Subcutaneous abdominal adipose tissue (tissue), 5 donors: Measurements from ENCODE around the gene MN1.

Source experiments
- H3K27ac ChIP-seq: one replicate; pipeline ENCODE4 v1.7.0; 2013; ENCODE audit warnings: low read depth, mild to moderate bottlenecking, inconsistent platforms, low read length, moderate library complexity
- H3K27me3 ChIP-seq, 5 donors: one replicate each; pipeline ENCODE4 v1.7.0; 2013; ENCODE audit warnings: low read length in 5 of 5, inconsistent platforms in 1 of 5; ENCODE audit not compliant: control insufficient read depth in 5 of 5, insufficient read depth in 4 of 5
- H3K36me3 ChIP-seq, 5 donors: one replicate each; pipeline ENCODE4 v1.7.0; 2013; ENCODE audit warnings: low read length in 5 of 5; ENCODE audit not compliant: control insufficient read depth in 5 of 5, insufficient read depth in 5 of 5
- H3K4me1 ChIP-seq, 5 donors: one replicate each; pipeline ENCODE4 v1.7.0; 2013; ENCODE audit warnings: low read length in 5 of 5, mild to moderate bottlenecking in 3 of 5, moderate library complexity in 1 of 5; ENCODE audit not compliant: control insufficient read depth in 5 of 5, insufficient read depth in 5 of 5
- H3K4me3 ChIP-seq, 5 donors: one replicate each; pipeline ENCODE4 v1.7.0; 2013; ENCODE audit warnings: low read length in 5 of 5, low read depth in 1 of 5
- H3K9ac ChIP-seq, 5 donors: one replicate each; pipeline ENCODE4 v1.7.0; 2013; ENCODE audit warnings: low read length in 5 of 5, mild to moderate bottlenecking in 4 of 5, moderate library complexity in 3 of 5
- H3K9me3 ChIP-seq, 5 donors: one replicate each; pipeline ENCODE4 v1.7.0; 2013; ENCODE audit warnings: low read length in 5 of 5; ENCODE audit not compliant: control insufficient read depth in 5 of 5
- donor health status: healthy.
- donor health status: healthy.
- donor health status: healthy.
- donor health status: healthy.
- donor health status: healthy.

The MN1 gene

DNA sequence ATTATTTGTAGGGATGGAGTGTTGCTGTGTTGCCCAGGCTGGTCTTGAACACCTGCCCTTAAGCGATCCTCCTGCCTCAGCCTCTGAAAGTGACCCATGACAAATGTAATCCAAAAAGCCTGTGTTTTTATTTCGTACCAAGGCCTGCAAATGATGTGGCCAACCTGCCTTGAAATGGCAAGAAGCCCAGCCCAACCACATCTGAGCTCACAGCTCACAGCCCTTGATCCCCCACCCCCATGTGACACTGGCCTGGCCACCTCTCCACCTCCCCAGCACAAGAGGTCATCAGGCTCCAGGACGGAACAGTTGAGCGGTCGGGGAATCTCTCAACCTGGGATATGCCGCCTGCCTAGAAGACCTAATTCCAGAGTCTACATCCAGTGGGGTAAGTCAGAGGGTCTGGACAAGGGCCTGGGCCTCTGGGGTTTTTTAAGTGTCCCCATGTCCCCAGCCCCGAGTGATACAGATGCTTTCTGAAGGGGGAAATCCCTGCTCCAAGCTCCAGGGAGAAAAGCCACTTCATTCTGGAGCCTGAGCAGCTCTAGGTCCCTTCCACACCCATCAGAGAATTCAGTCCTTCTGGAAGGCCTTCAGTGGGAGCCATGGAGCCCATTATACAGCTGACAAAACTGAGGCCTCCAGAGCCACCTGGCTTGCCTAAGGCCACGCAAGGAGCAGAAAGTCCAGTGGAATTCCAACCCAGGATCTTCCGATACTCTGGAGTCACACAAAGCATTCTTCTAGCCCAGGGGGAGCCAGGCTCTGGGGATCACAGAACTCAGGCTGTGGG is 70.7 kb downstream of the MN1 start:
- Histone ChIP-seq H3K27me3 (no peaks in the 10 kb centered on the region), H3K4me1 (peaks cover 3 to 27% (median 18%) of the 10 kb centered on the region in 5 donors), H3K9me3 (no peaks in the 10 kb centered on the region), H3K36me3 (no peaks in the 10 kb centered on the region), H3K27ac (no peak overlapping the region), H3K9ac (no peak overlapping the region), H3K4me3 (no peak overlapping the region)

DNA sequence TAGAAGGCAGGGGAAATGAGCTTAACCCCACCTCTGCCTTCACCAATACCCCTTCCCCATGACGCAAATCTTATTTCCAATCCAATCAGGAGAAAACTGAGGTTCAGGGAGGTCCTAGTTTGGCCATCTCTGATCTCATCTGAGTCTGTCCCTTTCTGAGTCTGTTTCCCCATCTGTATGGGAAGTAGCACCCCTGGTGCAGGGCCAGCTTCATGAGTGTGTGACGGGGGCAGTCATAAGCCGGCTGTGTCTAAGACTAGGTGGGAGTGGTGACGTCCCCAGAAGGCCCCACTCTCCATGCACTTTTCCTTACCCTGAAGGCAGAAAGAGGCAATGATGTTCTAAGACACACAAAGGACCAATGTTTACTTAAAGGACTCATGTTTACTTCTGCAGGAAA is 72.3 kb downstream of the MN1 start:
- H3K36me3 ChIP-seq = no peaks in the 10 kb centered on the region
- no peak overlapping the region for H3K9ac ChIP-seq
- no peak overlapping the region for H3K4me3 ChIP-seq
- no peaks in the 10 kb centered on the region for H3K9me3 ChIP-seq
- no peak overlapping the region for H3K27ac ChIP-seq
- H3K4me1 ChIP-seq = peaks cover 3 to 30% (median 21%) of the 10 kb centered on the region in 5 donors
- no peaks in the 10 kb centered on the region for H3K27me3 ChIP-seq

DNA sequence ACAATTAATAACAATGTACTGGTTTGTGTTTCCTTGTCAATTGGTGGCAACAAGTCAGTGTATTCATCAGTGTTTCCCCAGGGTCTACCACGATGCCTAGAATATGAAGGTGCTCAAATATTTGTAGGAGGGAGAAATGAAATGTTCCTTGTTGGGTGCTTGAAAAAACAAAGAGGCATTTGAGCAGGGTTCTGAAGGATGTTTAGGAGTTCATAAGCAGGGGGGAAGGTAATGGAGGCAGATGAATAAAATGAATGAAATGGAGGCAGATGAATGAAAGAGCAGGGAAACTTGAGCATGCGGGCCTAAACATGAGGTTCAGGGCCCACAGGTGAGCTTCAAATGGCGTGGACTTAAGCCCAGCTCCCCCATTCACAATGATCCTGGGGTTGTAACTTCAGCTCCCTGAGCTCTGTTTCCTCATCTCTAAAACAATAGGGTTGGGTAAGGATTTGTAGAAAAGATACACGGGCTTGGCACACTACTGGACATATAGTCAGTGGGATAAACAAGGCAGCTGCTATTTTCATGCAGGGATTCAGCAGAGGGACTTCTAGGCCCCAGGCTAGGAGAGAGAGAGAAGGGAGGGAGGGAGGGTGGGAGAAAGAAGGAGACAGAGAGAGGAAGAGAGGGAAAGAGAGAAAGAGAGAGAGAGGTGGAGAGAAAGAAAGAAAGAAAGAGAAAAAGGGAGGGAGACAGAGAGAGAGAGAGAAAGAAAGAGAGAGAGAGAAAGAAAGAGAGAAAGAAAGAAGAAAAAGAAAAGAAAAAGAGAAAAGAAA is 73.7 kb downstream of the MN1 start:
- Histone ChIP-seq H3K27ac (peak overlapping the region; percentile 40), H3K36me3 (no peaks in the 10 kb centered on the region), H3K4me1 (peaks cover 3 to 30% (median 21%) of the 10 kb centered on the region in 5 donors), H3K9ac (no peak overlapping the region), H3K9me3 (no peaks in the 10 kb centered on the region), H3K27me3 (no peaks in the 10 kb centered on the region), H3K4me3 (no peak overlapping the region)

DNA sequence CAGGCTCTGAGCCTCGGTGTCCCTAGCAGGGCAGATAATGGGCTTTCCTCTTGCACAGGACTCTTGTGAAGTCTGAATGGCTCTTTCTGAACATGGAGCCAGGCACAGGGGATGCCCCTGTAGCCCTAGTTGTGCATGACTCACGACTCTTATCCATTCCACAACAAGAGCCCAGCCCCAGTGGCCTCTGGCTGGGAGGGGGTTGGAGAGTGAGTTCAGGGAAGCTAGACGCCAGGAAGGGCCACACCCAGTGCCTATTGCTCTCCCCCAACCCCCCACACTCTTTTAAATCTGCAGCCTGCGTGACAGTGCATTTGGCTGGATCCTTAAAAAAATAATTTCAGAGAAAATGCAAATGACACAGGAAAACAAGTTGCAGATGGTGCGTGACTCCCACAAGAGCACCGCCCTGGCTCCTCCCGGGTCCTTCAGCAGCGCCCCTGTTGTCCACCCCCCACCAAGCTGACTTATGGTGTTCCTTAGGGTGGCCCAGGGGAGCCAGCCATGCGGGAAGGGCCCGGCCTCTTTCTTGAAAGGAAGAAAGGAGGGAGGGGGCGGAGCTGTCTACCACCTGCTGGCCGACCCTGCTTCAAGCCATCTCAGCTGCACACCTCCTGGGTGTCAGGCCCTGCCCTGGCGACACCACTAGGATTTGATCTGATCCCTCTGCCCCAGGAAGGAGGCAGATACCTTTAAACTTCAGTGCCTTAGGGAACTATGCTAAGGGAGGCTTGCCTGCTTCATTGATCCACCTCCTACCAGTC is 74.7 kb downstream of the MN1 start:
- Histone ChIP-seq H3K27ac (peak overlapping the region; percentile 40), H3K27me3 (no peaks in the 10 kb centered on the region), H3K4me3 (peak overlapping the region in 3 of 5 donors; percentile 17 to 28 (median 26)), H3K4me1 (peaks cover 3 to 30% (median 21%) of the 10 kb centered on the region in 5 donors), H3K9ac (peak overlapping the region in 1 of 5 donors; percentile 6), H3K36me3 (no peaks in the 10 kb centered on the region), H3K9me3 (no peaks in the 10 kb centered on the region)

DNA sequence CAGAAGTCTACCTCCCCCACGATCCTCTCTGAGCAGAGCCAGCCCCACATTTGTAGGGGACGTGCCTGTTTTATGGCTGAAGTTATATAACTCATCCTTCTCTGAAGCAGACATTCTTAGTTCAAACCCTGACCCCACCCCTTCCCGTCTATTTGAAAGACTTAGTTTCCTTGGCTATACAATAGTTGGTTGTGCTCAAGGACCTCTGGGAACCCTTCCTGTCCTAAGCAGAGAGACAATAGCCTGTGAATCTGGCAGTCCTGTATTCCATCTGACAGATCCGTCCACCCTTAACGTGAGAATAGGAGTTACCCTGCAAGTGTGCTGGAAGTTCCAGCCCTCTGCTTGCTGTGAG is 75.2 kb downstream of the MN1 start:
- Histone ChIP-seq H3K4me3 (peak overlapping the region in 3 of 5 donors; percentile 17 to 28 (median 26)), H3K9me3 (no peaks in the 10 kb centered on the region)

DNA sequence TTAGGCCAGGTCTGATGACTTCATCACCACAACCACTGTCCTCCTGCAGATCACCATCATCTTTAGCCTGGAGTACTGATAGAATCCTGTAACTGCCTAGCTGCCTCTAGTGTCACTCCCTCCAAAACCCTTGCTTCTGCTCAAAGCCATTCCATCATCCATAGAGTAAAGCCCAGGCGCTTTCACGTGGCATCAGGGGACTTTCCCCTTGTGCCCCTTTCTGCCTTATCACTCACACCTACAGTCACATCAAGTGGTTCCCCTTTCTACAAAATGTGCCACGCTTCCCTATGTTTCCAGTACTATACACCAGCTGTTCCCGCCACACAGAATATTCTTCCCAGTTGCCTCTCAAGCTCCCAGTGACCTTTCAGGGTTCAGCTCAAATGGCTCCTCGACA is 75.9 kb downstream of the MN1 start:
- no peaks in the 10 kb centered on the region for H3K36me3 ChIP-seq
- peaks cover 3 to 30% (median 21%) of the 10 kb centered on the region in 5 donors for H3K4me1 ChIP-seq
- no peaks in the 10 kb centered on the region for H3K9me3 ChIP-seq

More for the DNA sequence above, 75.2 kb downstream of the MN1 start:
- Histone ChIP-seq H3K9ac (peak overlapping the region in 1 of 5 donors; percentile 6), H3K27ac (no peak overlapping the region), H3K4me1 (peaks cover 3 to 30% (median 21%) of the 10 kb centered on the region in 5 donors), H3K27me3 (no peaks in the 10 kb centered on the region), H3K36me3 (no peaks in the 10 kb centered on the region)

DNA sequence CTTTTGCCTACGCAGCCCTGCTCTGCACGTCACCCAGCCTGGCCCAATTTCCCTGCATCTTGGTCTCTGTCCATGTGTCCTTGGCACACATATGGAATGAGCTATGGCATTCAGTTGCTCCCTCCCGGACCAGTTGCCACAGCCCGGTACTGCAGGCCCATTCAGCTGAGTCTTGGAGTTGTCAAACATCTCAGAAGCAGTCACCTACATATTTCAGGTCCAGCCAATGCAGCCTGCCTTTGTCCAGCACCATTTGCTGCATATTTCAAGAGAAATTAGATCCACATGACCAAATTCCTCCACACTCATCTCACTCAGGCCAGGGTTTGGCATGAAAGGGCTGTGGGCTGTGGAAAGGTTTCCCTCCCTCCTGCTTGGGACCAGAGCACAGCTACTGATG is 76.8 kb downstream of the MN1 start:
- H3K27me3 ChIP-seq = no peaks in the 10 kb centered on the region
- H3K9ac ChIP-seq = no peak overlapping the region
- no peaks in the 10 kb centered on the region for H3K36me3 ChIP-seq
- H3K27ac ChIP-seq = no peak overlapping the region
- H3K4me1 ChIP-seq = peaks cover 3 to 31% (median 21%) of the 10 kb centered on the region in 5 donors
- H3K4me3 ChIP-seq = no peak overlapping the region
- no peaks in the 10 kb centered on the region for H3K9me3 ChIP-seq

More for the DNA sequence above, 75.9 kb downstream of the MN1 start:
- Histone ChIP-seq H3K27ac (no peak overlapping the region), H3K9ac (no peak overlapping the region), H3K27me3 (no peaks in the 10 kb centered on the region), H3K4me3 (no peak overlapping the region)

DNA sequence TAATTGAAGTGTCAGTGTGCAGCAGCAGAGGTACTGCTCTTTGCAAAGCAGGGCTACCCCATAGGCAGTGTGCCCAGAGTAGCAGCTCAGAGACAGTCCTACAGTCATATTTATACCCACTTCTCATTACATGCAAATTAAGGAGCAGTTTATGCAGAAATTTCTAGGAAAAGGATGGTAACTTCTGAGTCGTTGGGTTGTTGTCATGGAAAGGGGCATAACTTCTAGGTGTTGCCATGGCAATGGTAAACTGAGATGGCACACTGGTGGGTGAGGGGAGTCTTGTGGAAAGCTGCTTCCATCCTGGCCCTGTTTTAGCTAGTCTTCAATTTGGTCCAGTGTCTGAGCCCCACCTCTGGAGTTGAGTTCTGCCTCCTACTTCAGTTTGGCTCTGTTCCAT is 77.4 kb downstream of the MN1 start:
- H3K36me3 ChIP-seq = no peaks in the 10 kb centered on the region
- H3K27ac ChIP-seq = no peak overlapping the region
- no peak overlapping the region for H3K9ac ChIP-seq
- H3K4me3 ChIP-seq = no peak overlapping the region
- H3K4me1 ChIP-seq = peaks cover 3 to 37% (median 22%) of the 10 kb centered on the region in 5 donors
- no peaks in the 10 kb centered on the region for H3K27me3 ChIP-seq
- H3K9me3 ChIP-seq = no peaks in the 10 kb centered on the region

DNA sequence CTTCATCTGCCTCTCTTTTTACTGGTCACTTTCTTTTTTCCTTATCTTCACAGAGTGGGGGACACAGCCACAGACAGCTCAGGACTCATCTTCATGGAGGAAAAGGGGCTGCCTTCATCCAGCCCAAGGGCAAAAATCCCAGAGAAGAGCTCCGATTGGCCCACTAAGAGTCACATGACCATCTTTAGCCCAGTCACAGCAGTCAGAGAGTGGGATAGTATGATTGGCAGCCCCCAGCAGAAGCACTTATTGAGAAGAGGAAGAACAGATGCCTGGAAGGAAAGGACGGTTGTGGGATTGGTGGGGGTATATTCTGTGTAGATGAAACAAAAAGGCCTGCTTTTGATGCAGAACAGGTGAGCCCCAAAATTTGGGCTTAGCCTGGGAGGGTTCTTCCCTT is 77.8 kb downstream of the MN1 start:
- Histone ChIP-seq H3K4me3 (no peak overlapping the region), H3K27ac (no peak overlapping the region), H3K27me3 (no peaks in the 10 kb centered on the region), H3K9ac (no peak overlapping the region), H3K4me1 (peaks cover 3 to 34% (median 18%) of the 10 kb centered on the region in 5 donors), H3K36me3 (no peaks in the 10 kb centered on the region), H3K9me3 (no peaks in the 10 kb centered on the region)
